Neural progenitor cell (in vitro differentiated cells): ENCODE measurements around the gene MBL2. TPM values are rescaled to one million over a fixed set of nuclear protein-coding genes. Genes with fewer than 3 reads are reported as not detected.

Experiments
- DNase-seq: peaks from one replicate; pipeline ENCODE4 v3.0.0-alpha.2; 2016; ENCODE audit warnings: low spot score
- H2AFZ ChIP-seq: fragments of 200-600 bp; sonication (generic); replicated peaks from 2 replicates; pipeline ENCODE4 v1.6.1; 2016; ENCODE audit warnings: antibody characterized with exemption
- H3F3A ChIP-seq: fragments of 200-600 bp; sonication (generic); 2 replicates; pipeline ENCODE4 v1.6.1; 2016; ENCODE audit warnings: antibody characterized with exemption, low read depth
- H3K27ac ChIP-seq: fragments of 200-600 bp; sonication (generic); 2 replicates; pipeline ENCODE4 v1.5.1; 2016; ENCODE audit warnings: mild to moderate bottlenecking
- H3K27me3 ChIP-seq: fragments of 200-600 bp; sonication (generic); 2 replicates; pipeline ENCODE4 v1.6.1; 2016; ENCODE audit warnings: mild to moderate bottlenecking, moderate library complexity
- H3K36me3 ChIP-seq: fragments of 200-600 bp; sonication (generic); 2 replicates; pipeline ENCODE4 v1.5.1; 2016
- H3K4me1 ChIP-seq: fragments of 200-600 bp; sonication (generic); 2 replicates; pipeline ENCODE4 v1.6.1; 2016; ENCODE audit warnings: mixed run types
- H3K4me2 ChIP-seq: fragments of 200-600 bp; sonication (generic); 2 replicates; pipeline ENCODE4 v1.6.1; 2016
- H3K4me3 ChIP-seq: fragments of 200-600 bp; sonication (generic); 2 replicates; pipeline ENCODE4 v1.5.1; 2016
- H3K79me2 ChIP-seq: fragments of 200-600 bp; sonication (generic); 2 replicates; pipeline ENCODE4 v1.6.1; 2016; ENCODE audit warnings: low read depth
- H3K9ac ChIP-seq: fragments of 200-600 bp; sonication (generic); 2 replicates; pipeline ENCODE4 v1.6.1; 2016
- H3K9me3 ChIP-seq: fragments of 200-600 bp; sonication (generic); 2 replicates; pipeline ENCODE4 v1.5.1; 2016; ENCODE audit warnings: low read depth
- H4K20me1 ChIP-seq: fragments of 200-600 bp; sonication (generic); 2 replicates; pipeline ENCODE4 v1.6.1; 2016; ENCODE audit warnings: low read depth
- H3K27ac Mint-ChIP-seq: 3 replicates; pipeline ENCODE4 v1.8.0; 2021; ENCODE audit warnings: mixed read lengths
- H3K27me3 Mint-ChIP-seq: 2 replicates; pipeline ENCODE4 v1.8.0; 2022; ENCODE audit warnings: low read depth, mild to moderate bottlenecking, inconsistent platforms, moderate library complexity, mixed read lengths; ENCODE audit not compliant: insufficient read depth
- H3K36me3 Mint-ChIP-seq: 3 replicates; pipeline ENCODE4 v1.8.0; 2021; ENCODE audit warnings: mixed read lengths
- H3K4me1 Mint-ChIP-seq: 3 replicates; pipeline ENCODE4 v1.8.0; 2021; ENCODE audit warnings: mixed read lengths
- H3K4me3 Mint-ChIP-seq: 3 replicates; pipeline ENCODE4 v1.8.0; 2021; ENCODE audit warnings: mild to moderate bottlenecking, moderate library complexity, mixed read lengths
- H3K9me3 Mint-ChIP-seq: 3 replicates; pipeline ENCODE4 v1.8.0; 2020; ENCODE audit warnings: mixed read lengths
- CTCF ChIP-seq: fragments of 200-600 bp; sonication (generic); IDR thresholded peaks from 2 replicates; pipeline ENCODE4 v1.5.1; 2017; ENCODE audit warnings: antibody characterized with exemption, mild to moderate bottlenecking
- EZH2 ChIP-seq: fragments of 200-600 bp; sonication (generic); IDR thresholded peaks from 2 replicates; pipeline ENCODE4 v1.6.1; 2017; ENCODE audit warnings: antibody characterized with exemption, mild to moderate bottlenecking, moderate library complexity
- EZH2phosphoT487 ChIP-seq: fragments of 200-600 bp; sonication (generic); IDR thresholded peaks from 2 replicates; pipeline ENCODE4 v1.6.1; 2017; ENCODE audit warnings: antibody characterized with exemption
- total RNA-seq: library from RNA; depleted of rRNA; stranded (reverse); fragments of >200 nt; gene quantifications from 2 replicates; pipeline ENCODE4 v1.2.3, GENCODE V29; 2015; ENCODE audit warnings: low replicate concordance

The MBL2 gene
- total RNA-seq, 1 donor from 2014 or later: not detected

- Histone ChIP-seq H3K79me2 (no peaks in the 10 kb centered on the region), H3K36me3 (no peaks in the 10 kb centered on the region), H3K4me3 (no peak overlapping the region), H3K4me2 (no peak overlapping the region), H4K20me1 (no peaks in the 10 kb centered on the region), H2AFZ (no peak overlapping the region), H3K27ac (no peak overlapping the region), H3K4me1 (no peaks in the 10 kb centered on the region), H3F3A (no peaks in the 10 kb centered on the region), H3K9ac (no peak overlapping the region), H3K9me3 (no peaks in the 10 kb centered on the region), H3K27me3 (no peaks in the 10 kb centered on the region)
- Mint-ChIP-seq H3K27ac (peak overlapping the region; percentile 21), H3K9me3 (no peaks in the 10 kb centered on the region), H3K27me3 (no peaks in the 10 kb centered on the region), H3K4me1 (no peaks in the 10 kb centered on the region), H3K4me3 (no peak overlapping the region), H3K36me3 (no peaks in the 10 kb centered on the region)
- no peak for DNase-seq
- no peak for TF ChIP-seq CTCF
- TF ChIP-seq EZH2phosphoT487: no peak
- no peak for TF ChIP-seq EZH2
Observed at GRCh38 chr10:52741851-52742250, 30.7 kb downstream of the MBL2 start.

GRCh38 chr10:52740913-52741675 lies 31.5 kb downstream of the MBL2 start:
- H3K27me3 ChIP-seq: no peaks in the 10 kb centered on the region
- no peak overlapping the region for H3K27ac ChIP-seq
- no peaks in the 10 kb centered on the region for H3K36me3 Mint-ChIP-seq
- H3F3A ChIP-seq: no peaks in the 10 kb centered on the region
- peak; percentile 65 for DNase-seq
- TF ChIP-seq CTCF (peak; percentile 91), EZH2 (no peak)
- H2AFZ ChIP-seq: peak overlapping the region; percentile 52
- H3K27ac Mint-ChIP-seq: no peak overlapping the region
- no peaks in the 10 kb centered on the region for H3K79me2 ChIP-seq
- H3K4me3 ChIP-seq: no peak overlapping the region
- H3K9me3 Mint-ChIP-seq: no peaks in the 10 kb centered on the region
- no peaks in the 10 kb centered on the region for H3K9me3 ChIP-seq
- no peaks in the 10 kb centered on the region for H3K36me3 ChIP-seq
- H3K9ac ChIP-seq: no peak overlapping the region
- no peak overlapping the region for H3K4me2 ChIP-seq
- no peaks in the 10 kb centered on the region for H3K4me1 Mint-ChIP-seq
- no peaks in the 10 kb centered on the region for H4K20me1 ChIP-seq
- H3K27me3 Mint-ChIP-seq: no peaks in the 10 kb centered on the region
- H3K4me1 ChIP-seq: no peaks in the 10 kb centered on the region
- no peak overlapping the region for H3K4me3 Mint-ChIP-seq

DNA sequence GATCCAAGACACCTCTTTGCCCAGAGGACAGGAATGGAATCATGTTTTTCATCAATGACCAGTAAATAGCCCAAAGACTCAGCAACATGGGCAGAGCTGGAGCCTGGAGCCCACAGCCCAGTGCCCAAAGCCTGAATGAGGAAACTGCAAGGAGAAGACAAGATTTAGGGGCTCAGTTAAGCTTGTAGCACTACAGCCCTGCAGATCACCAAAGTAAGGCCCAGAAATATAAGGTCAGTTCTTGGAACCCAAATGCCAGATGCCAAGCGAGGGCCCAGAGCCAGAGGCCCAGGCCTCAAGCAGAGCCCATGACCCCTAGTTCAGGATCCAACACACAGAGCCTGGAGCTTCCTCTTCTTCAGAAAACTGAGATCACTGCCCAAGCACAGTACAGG lies 32.4 kb downstream of the MBL2 start:
- Histone ChIP-seq H3K79me2 (no peaks in the 10 kb centered on the region), H3K27me3 (no peaks in the 10 kb centered on the region), H3K9me3 (no peaks in the 10 kb centered on the region), H3K36me3 (no peaks in the 10 kb centered on the region), H3F3A (no peaks in the 10 kb centered on the region), H2AFZ (no peak overlapping the region), H3K9ac (no peak overlapping the region), H3K4me3 (no peak overlapping the region), H3K27ac (no peak overlapping the region), H3K4me2 (no peak overlapping the region), H4K20me1 (no peaks in the 10 kb centered on the region), H3K4me1 (no peaks in the 10 kb centered on the region)
- no peaks in the 10 kb centered on the region for H3K4me1 Mint-ChIP-seq
- H3K9me3 Mint-ChIP-seq: peaks cover under 1% of the 10 kb centered on the region
- no peak for DNase-seq
- no peak for TF ChIP-seq CTCF
- no peak for TF ChIP-seq EZH2
- TF ChIP-seq EZH2phosphoT487: no peak
- H3K27ac Mint-ChIP-seq: no peak overlapping the region
- H3K36me3 Mint-ChIP-seq: no peaks in the 10 kb centered on the region
- no peaks in the 10 kb centered on the region for H3K27me3 Mint-ChIP-seq
- H3K4me3 Mint-ChIP-seq: no peak overlapping the region
